Transverse colon (tissue), 4 donors: ENCODE data around the gene TREX2.

Source experiments
- CTCF ChIP-seq, 5 experiments: fragments of 200-600 bp in 3 of 5; fragments of 450-650 bp in 2 of 5; sonication (generic) in 3 of 5; IDR thresholded peaks; 1 replicate in 2 of 5; 2 replicates in 3 of 5; pipeline ENCODE4 v1.5.1; 2016 to 2017; ENCODE audit warnings: antibody characterized with exemption in 5 of 5, inconsistent platforms in 3 of 5, mild to moderate bottlenecking in 2 of 5, moderate library complexity in 1 of 5
- POLR2A ChIP-seq: fragments of 450-650 bp; IDR thresholded peaks from one replicate; pipeline ENCODE4 v1.6.1; 2016; ENCODE audit warnings: antibody characterized with exemption, mild to moderate bottlenecking, moderate library complexity
- POLR2AphosphoS5 ChIP-seq, 3 donors: sonication (generic); formaldehyde crosslinking; IDR thresholded peaks; one replicate each; pipeline ENCODE4 v1.6.1; 2016; ENCODE audit warnings: antibody characterized with exemption in 3 of 3

DNA sequence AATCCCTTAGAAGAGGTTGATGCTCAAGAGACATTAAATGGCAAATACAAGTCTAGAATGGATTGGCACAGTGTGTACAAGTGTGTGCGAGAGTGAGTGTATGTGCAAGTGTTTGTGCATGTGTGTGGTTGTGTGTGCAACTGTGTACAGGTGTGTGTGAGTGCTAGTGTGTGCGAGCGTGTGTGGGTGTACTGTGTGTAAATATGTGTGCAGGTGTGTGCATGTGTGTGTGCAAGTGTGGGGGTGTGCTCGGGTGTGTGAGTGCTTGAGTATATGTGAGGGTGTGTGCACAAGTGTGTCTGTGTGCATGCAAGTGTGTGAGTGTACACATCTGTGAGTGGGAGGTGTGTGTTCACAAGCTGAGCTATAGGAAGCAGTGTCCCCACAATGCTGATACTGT is 5.9 kb downstream of the TREX2 start:
- TF ChIP-seq POLR2A (no peak), CTCF (IDR thresholded peaks at IDR 0.05) (no peak), POLR2AphosphoS5 (IDR thresholded peaks at IDR 0.05) (no peak)
